GM19397 (cell line): ENCODE results near the gene WDFY4.

ENCODE experiments used
- ATAC-seq: cut with Tn5 transposase; IDR thresholded peaks from one replicate; pipeline ENCODE4 v1.9.1; 2021; ENCODE audit warnings: mild to moderate bottlenecking, moderate library complexity; ENCODE audit not compliant: unreplicated experiment

Gene WDFY4

GRCh38 chr10:48934672-48935501 is 250.2 kb downstream of the WDFY4 start:
- ATAC-seq, result no peak

- no peak for ATAC-seq
These were observed 250.9 kb downstream of the WDFY4 start for GRCh38 chr10:48935577-48935976.

GRCh38 chr10:48937796-48938195 is 253.1 kb downstream of the WDFY4 start:
- no peak for ATAC-seq

- ATAC-seq, result no peak
These were observed 253.6 kb downstream of the WDFY4 start for GRCh38 chr10:48938281-48938680.

GRCh38 chr10:48938990-48939536 is 254.4 kb downstream of the WDFY4 start:
- ATAC-seq, result no peak

- no peak for ATAC-seq
These were observed 255.2 kb downstream of the WDFY4 start, which contains the start of gene LRRC18 for GRCh38 chr10:48939790-48940325. LRRC18 (minus strand) TSS chr10:48939840; CDS start chr10:48914155, 25,685 bp downstream.

- no peak for ATAC-seq
These were observed 255.7 kb downstream of the WDFY4 start for GRCh38 chr10:48940372-48940771.

GRCh38 chr10:48940958-48941357 is 256.3 kb downstream of the WDFY4 start:
- no peak for ATAC-seq

GRCh38 chr10:48941427-48942075 is 256.9 kb downstream of the WDFY4 start:
- no peak for ATAC-seq

GRCh38 chr10:48943096-48943495 is 258.4 kb downstream of the WDFY4 start:
- ATAC-seq, result no peak

- ATAC-seq, result no peak
These were observed 259.5 kb downstream of the WDFY4 start for GRCh38 chr10:48944171-48944570.

GRCh38 chr10:48945441-48946130 is 260.9 kb downstream of the WDFY4 start:
- ATAC-seq, result no peak

- ATAC-seq, result no peak
These were observed 261.7 kb downstream of the WDFY4 start for GRCh38 chr10:48946332-48946731.

GRCh38 chr10:48946891-48947500 is 262.3 kb downstream of the WDFY4 start:
- no peak for ATAC-seq

- ATAC-seq, result no peak
These were observed 263.2 kb downstream of the WDFY4 start for GRCh38 chr10:48947690-48948469.

- no peak for ATAC-seq
These were observed 263.9 kb downstream of the WDFY4 start for GRCh38 chr10:48948470-48949037.

- no peak for ATAC-seq
These were observed 267.0 kb downstream of the WDFY4 start for GRCh38 chr10:48951707-48952106.

GRCh38 chr10:48957361-48958151 is 272.9 kb downstream of the WDFY4 start:
- no peak for ATAC-seq
